Fibroblast of villous mesenchyme (primary cell): ENCODE data around the gene PRRX1. TPM values are rescaled to one million over a fixed set of nuclear protein-coding genes. Genes with fewer than 3 reads are reported as not detected.

Experiments used
- DNase-seq: peaks from one replicate; pipeline ENCODE4 v3.0.0-alpha.2; 2010; ENCODE audit warnings: low read depth
- H3K4me3 ChIP-seq: 2 replicates; pipeline ENCODE4 v1.5.1; 2011; ENCODE audit warnings: low read depth, mild to moderate bottlenecking, low read length
- CTCF ChIP-seq: IDR thresholded peaks from 2 replicates; pipeline ENCODE4 v1.5.1; 2012; ENCODE audit warnings: low read depth, mild to moderate bottlenecking, low read length; ENCODE audit not compliant: insufficient read depth
- total RNA-seq: library from RNA; depleted of rRNA; stranded (reverse); fragments of >200 nt; gene quantifications from 2 replicates; pipeline ENCODE4 v1.2.3, GENCODE V29; 2012

PRRX1 gene
- total RNA-seq, 1 donor, result 203 TPM

DNA sequence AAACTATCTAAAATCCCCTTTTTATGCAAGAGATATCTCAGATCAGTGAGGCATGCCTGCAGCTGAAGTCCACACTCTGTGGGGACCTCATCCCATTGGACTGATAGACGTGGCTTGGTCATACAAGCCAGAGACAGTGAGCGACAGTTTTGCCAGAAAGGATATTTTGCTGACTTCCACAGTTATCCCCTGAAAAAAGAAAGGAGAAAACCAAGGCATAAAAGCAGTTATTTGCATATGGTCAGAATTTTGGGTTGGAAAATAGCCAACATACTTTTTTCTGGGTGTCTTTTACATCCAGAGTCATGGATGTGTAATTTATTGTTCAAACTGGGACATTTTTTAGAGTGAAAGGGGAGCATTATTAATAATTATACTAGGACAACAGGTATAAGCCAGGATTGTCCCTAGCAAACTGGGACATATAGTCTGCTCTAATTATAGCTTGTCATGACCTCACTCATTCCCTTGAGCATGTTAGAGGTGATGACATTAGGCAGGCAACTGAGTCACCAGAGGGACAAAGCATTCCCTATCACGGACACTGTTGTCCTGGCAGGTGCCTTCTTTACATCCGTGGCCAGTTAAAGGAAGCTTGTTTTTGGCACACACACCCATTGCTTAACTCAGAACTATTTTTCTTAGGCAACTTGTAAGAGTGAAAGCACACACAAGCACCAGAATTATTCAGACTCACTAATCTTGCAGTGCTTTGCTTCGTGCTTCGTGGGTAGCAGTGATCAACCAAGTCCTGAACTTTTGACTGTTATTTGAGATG lies 65.5 kb downstream of the PRRX1 start:
- peak; percentile 50 for DNase-seq
- H3K4me3 ChIP-seq, result no peak overlapping the region
- TF ChIP-seq CTCF, result no peak

- no peak for TF ChIP-seq CTCF
- no peak for DNase-seq
- no peak overlapping the region for H3K4me3 ChIP-seq
Measured at GRCh38 chr1:170730014-170730413, 66.1 kb downstream of the PRRX1 start.

GRCh38 chr1:170730438-170730837 lies 66.5 kb downstream of the PRRX1 start:
- TF ChIP-seq CTCF, result no peak
- DNase-seq, result peak; percentile 58
- H3K4me3 ChIP-seq, result no peak overlapping the region

DNA sequence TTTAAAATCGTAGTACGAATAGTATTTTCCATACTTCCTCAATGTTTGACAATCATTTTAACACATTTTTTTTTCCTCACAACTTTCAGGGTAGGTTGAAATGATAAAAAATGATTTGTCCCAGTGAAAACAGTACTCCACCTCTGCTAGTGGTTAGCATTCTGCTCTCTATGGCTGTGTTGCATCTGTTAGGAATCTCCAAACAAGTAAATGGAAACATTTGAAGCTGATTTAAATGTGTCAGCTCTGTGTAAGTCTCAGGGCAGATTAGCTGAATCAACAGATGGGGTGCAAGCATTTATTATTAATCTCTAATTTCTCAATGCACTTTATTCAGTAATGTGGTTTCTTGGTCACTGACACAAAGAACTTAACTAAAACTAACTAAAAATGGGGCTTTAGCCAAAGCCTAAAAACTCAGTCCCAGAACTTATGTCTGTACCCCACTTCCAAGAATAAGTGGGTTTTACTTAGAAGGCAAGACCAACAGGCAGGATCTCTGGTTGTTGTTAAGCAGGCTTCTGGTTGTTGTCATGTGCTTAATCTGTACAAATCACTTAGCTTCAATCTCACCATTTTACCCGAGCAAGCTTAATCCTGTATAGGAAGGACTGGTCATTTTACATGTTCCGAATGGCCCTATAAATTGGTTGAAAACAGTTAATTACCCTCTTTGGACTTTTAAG lies 67.8 kb downstream of the PRRX1 start:
- no peak overlapping the region for H3K4me3 ChIP-seq
- no peak for DNase-seq
- TF ChIP-seq CTCF, result no peak

- H3K4me3 ChIP-seq, result no peak overlapping the region
- DNase-seq, result peak; percentile 75
- no peak for TF ChIP-seq CTCF
Measured at GRCh38 chr1:170732252-170732588, 68.3 kb downstream of the PRRX1 start.

DNA sequence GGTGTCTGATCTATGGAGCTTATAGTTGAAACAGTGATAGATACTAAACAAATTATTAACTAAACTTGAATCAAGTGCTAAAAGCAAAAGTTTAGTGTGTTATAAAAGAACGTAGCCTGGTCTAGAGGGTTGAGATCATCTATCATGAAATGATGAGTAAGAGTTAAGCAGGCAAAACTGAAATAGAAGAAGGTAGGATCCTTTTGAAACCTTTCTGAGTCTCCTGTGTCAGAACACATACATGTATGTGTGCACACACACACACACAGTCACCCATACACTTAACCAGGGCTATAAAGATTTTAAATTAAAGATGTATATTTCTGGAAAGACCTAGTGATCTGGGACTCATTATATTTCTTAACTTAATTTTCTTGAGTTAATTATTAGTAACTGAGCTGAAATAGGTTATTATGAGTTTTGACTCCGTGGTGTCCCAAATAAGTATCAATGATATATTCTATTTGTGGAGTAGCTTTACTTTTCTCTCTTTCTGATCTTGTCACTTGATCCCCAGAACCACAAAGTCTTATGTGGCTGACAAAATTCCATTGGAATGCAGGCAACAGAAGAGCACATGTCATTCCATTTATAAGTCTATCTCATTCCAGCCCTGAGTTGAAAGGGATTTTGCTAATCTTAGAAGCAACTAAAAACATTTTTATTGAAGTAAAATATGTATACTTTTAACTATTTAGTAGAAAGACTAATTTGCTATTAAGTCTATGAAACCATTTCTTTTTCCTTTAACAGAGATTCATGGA lies 70.7 kb downstream of the PRRX1 start:
- DNase-seq, result no peak
- no peak overlapping the region for H3K4me3 ChIP-seq
- no peak for TF ChIP-seq CTCF
